HL-60/S4 (cell line): ENCODE results near the gene BBS1.
"Not testable (repeated sequence)": the region's sequence is repeated elsewhere in the genome, so short reads cannot be mapped to it uniquely, and the experiment has no call there.

Experiments used
- in situ Hi-C: fragments of 300-500 bp; cut with MboI; formaldehyde crosslinking; loops from 2 replicates; pipeline ENCODE4 v1.14.3; 2022; ENCODE audit warnings: low sequenced_read_pairs

BBS1 gene

GRCh38 chr11:66523611-66524010 lies 13.2 kb downstream of the BBS1 start:
- in situ Hi-C loops, result no loop called here

- in situ Hi-C loops, result no loop called here
Measured at GRCh38 chr11:66524304-66525040, 14.0 kb downstream of the BBS1 start.

- in situ Hi-C loops, result no loop called here
Measured at GRCh38 chr11:66529069-66529468, 18.6 kb downstream of the BBS1 start.

- in situ Hi-C loops, result no loop called here
Measured at GRCh38 chr11:66529655-66530054, 19.2 kb downstream of the BBS1 start.

- in situ Hi-C loops, result no loop called here
Measured at GRCh38 chr11:66530927-66531709, 20.7 kb downstream of the BBS1 start.

- in situ Hi-C loops, result no loop called here
Measured at GRCh38 chr11:66531841-66532240, 21.4 kb downstream of the BBS1 start.

GRCh38 chr11:66532784-66533183 lies 22.3 kb downstream of the BBS1 start:
- in situ Hi-C loops, result no loop called here

GRCh38 chr11:66539170-66539869 lies 28.9 kb downstream of the BBS1 start:
- in situ Hi-C loops, result no loop called here

- in situ Hi-C loops, result no loop called here
Measured at GRCh38 chr11:66539870-66540213, 29.4 kb downstream of the BBS1 start.

- in situ Hi-C loops, result not testable (repeated sequence)
Measured at GRCh38 chr11:66540598-66540997, 30.2 kb downstream of the BBS1 start.

- in situ Hi-C loops, result no loop called here
Measured at GRCh38 chr11:66541892-66542291, 31.5 kb downstream of the BBS1 start.

- in situ Hi-C loops, result no loop called here
Measured at GRCh38 chr11:66542362-66542761, 31.9 kb downstream of the BBS1 start.

GRCh38 chr11:66543263-66544107 lies 33.0 kb downstream of the BBS1 start:
- in situ Hi-C loops, result no loop called here

- in situ Hi-C loops, result not testable (repeated sequence)
Measured at GRCh38 chr11:66544952-66545351, 34.5 kb downstream of the BBS1 start.

GRCh38 chr11:66545701-66546367 lies 35.4 kb downstream of the BBS1 start, which contains the start of gene ZDHHC24:
Gene ZDHHC24 (minus strand): TSS chr11:66546048. CDS start chr11:66546003, 45 bp downstream.
- in situ Hi-C loops, result no loop called here

GRCh38 chr11:66546368-66546965 lies 36.0 kb downstream of the BBS1 start, which contains the start of gene ACTN3:
Gene ACTN3 (plus strand): TSS chr11:66546903. CDS start chr11:66546938, 35 bp downstream.
- in situ Hi-C loops, result no loop called here

GRCh38 chr11:66546966-66547661 lies 36.7 kb downstream of the BBS1 start:
- in situ Hi-C loops, result no loop called here

- in situ Hi-C loops, result no loop called here
Measured at GRCh38 chr11:66547662-66548009, 37.2 kb downstream of the BBS1 start.

- in situ Hi-C loops, result no loop called here
Measured at GRCh38 chr11:66548041-66548440, 37.6 kb downstream of the BBS1 start.
